Spleen (tissue), 11 donors: ENCODE measurements around the gene CACNG5. TPM values are rescaled to one million over a fixed set of nuclear protein-coding genes. Genes with fewer than 3 reads are reported as not detected.

Source experiments
- DNase-seq: peaks from one replicate; pipeline ENCODE4 v3.0.0-alpha.2; 2020
- H3K27ac ChIP-seq, 8 donors: fragments of 200-600 bp; sonication (generic) in 7 of 8; 1 replicate in 4 of 8; 2 replicates in 4 of 8; pipeline versions ENCODE4 v1.5.0 to v1.8.0; 2016 to 2021; ENCODE audit warnings: inconsistent platforms in 4 of 8, mild to moderate bottlenecking in 4 of 8, moderate library complexity in 1 of 8
- H3K27me3 ChIP-seq, 7 donors: fragments of 200-600 bp; sonication (generic) in 6 of 7; replicated peaks in 1 of 7; 1 replicate in 4 of 7; 2 replicates in 3 of 7; pipeline versions ENCODE4 v1.5.0 to v1.8.0; 2016 to 2021; ENCODE audit warnings: inconsistent platforms in 3 of 7, mild to moderate bottlenecking in 1 of 7
- H3K36me3 ChIP-seq, 6 donors: fragments of 200-600 bp; sonication (generic) in 5 of 6; 1 replicate in 4 of 6; 2 replicates in 2 of 6; pipeline versions ENCODE4 v1.5.0 to v1.8.0; 2016 to 2021; ENCODE audit warnings: inconsistent platforms in 2 of 6
- H3K4me1 ChIP-seq, 6 donors: fragments of 200-600 bp; sonication (generic) in 5 of 6; 1 replicate in 3 of 6; 2 replicates in 3 of 6; pipeline versions ENCODE4 v1.5.0 to v1.8.0; 2016 to 2021; ENCODE audit warnings: inconsistent platforms in 3 of 6
- H3K4me3 ChIP-seq, 8 donors: fragments of 200-600 bp; sonication (generic) in 7 of 8; 1 replicate in 4 of 8; 2 replicates in 4 of 8; pipeline versions ENCODE4 v1.5.0 to v1.8.0; 2016 to 2021; ENCODE audit warnings: inconsistent platforms in 4 of 8, mild to moderate bottlenecking in 4 of 8, moderate library complexity in 2 of 8
- H3K9me3 ChIP-seq, 8 donors: fragments of 200-600 bp; sonication (generic) in 7 of 8; 1 replicate in 4 of 8; 2 replicates in 4 of 8; pipeline versions ENCODE4 v1.5.0 to v1.8.0; 2016 to 2021; ENCODE audit warnings: inconsistent platforms in 4 of 8
- POLR2A ChIP-seq, 3 donors: fragments of 450-650 bp; IDR thresholded peaks; one replicate each; pipeline ENCODE4 v1.5.1; 2017; ENCODE audit warnings: antibody characterized with exemption in 3 of 3, mild to moderate bottlenecking in 1 of 3
- POLR2AphosphoS5 ChIP-seq, 3 donors: sonication (generic); formaldehyde crosslinking; IDR thresholded peaks; one replicate each; pipeline ENCODE4 v1.5.1; 2017; ENCODE audit warnings: antibody characterized with exemption in 3 of 3
- WGBS, 5 donors: extraction: QIAGEN DNeasy Blood & Tissue Kit in 3 of 5; methylation state at CpG; one replicate each; pipeline versions ENCODE4 v1.1.5 to v1.1.7; 2013 to 2018; 5-methylcytosine and 5-hydroxymethylcytosine counted together
- intact Hi-C: fragments of 100-400 bp; cut with DNase I; formaldehyde crosslinking; loops from one replicate; pipeline ENCODE4 v1.15.0; 2023; ENCODE audit warnings: low total_unique reads
- polyA plus RNA-seq, 3 donors: library from polyadenylated mRNA; stranded (reverse); fragments of 200-250 nt; gene quantifications; one replicate each; pipeline ENCODE4 v1.2.1, GENCODE V29; 2013
- total RNA-seq, 7 donors: library from RNA; depleted of rRNA in 3 of 7; stranded (reverse); fragments of >200 nt in 3 of 7; fragmentation: NEBNext Ultra II Directional in 4 of 7; extraction: Animal tissue kit (Norgen Biotek cat#: 25700) in 4 of 7; gene quantifications; one replicate each; pipeline versions ENCODE4 v1.1.0 to v1.2.1, GENCODE V29; 2016 to 2021
- TF ChIP-seq, protein P1 (sequence below), 11 experiments: fragments of 200-600 bp in 7 of 11; fragments of 450-650 bp in 4 of 11; sonication (generic) in 4 of 11; IDR thresholded peaks in 8 of 11; conservative IDR thresholded peaks in 3 of 11; 1 replicate in 7 of 11; 2 replicates in 4 of 11; pipeline versions ENCODE4 v1.4.0 to v1.8.0; 2016 to 2021; ENCODE audit warnings: antibody characterized with exemption in 11 of 11, inconsistent platforms in 4 of 11, mild to moderate bottlenecking in 1 of 11
- donor health status: healthy with polysubstance abuse.
- donor health status: DM: no; HTN: no; CAD: no; lungs with moderate emphysema.
- donor health status: DM: no; HTN: no; CAD: no.
- donor health status: Bipolar disorder and iron deficiency.
- donor health status: healthy.
- donor health status: DM: no; HTN: no; CAD: no.
- donor health status: DM: yes; HTN: yes; CAD: no.

The CACNG5 gene
- total and polyA plus RNA-seq, 10 donors, result 0.13 to 0.79 (median 0.54) TPM; not detected in 5

GRCh38 chr17:66829386-66829864, 5.5 kb upstream of the CACNG5 start:
- H3K36me3 ChIP-seq, result no peaks in the 10 kb centered on the region
- no peak overlapping the region for H3K4me3 ChIP-seq
- no peak for DNase-seq
- H3K27me3 ChIP-seq, result peaks cover 0 to 81% (median 23%) of the 10 kb centered on the region in 7 donors
- 5 to 11% (median 7%) methylated on average over 18 of the region's 18 CpGs for WGBS, 5 donors
- no peaks in the 10 kb centered on the region for H3K4me1 ChIP-seq
- intact Hi-C loops, result no loop called here
- no peaks in the 10 kb centered on the region for H3K9me3 ChIP-seq
- H3K27ac ChIP-seq, result no peak overlapping the region
- TF ChIP-seq POLR2AphosphoS5 (IDR thresholded peaks at IDR 0.05) (no peak), POLR2A (IDR thresholded peaks at IDR 0.05) (no peak)
- TF ChIP-seq, protein P1, sequence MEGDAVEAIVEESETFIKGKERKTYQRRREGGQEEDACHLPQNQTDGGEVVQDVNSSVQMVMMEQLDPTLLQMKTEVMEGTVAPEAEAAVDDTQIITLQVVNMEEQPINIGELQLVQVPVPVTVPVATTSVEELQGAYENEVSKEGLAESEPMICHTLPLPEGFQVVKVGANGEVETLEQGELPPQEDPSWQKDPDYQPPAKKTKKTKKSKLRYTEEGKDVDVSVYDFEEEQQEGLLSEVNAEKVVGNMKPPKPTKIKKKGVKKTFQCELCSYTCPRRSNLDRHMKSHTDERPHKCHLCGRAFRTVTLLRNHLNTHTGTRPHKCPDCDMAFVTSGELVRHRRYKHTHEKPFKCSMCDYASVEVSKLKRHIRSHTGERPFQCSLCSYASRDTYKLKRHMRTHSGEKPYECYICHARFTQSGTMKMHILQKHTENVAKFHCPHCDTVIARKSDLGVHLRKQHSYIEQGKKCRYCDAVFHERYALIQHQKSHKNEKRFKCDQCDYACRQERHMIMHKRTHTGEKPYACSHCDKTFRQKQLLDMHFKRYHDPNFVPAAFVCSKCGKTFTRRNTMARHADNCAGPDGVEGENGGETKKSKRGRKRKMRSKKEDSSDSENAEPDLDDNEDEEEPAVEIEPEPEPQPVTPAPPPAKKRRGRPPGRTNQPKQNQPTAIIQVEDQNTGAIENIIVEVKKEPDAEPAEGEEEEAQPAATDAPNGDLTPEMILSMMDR (IDR thresholded peaks at IDR 0.05 in 8 of 11, conservative IDR thresholded peaks at IDR 0.05 in 3 of 11), result no peak

GRCh38 chr17:66829883-66830282, 5.0 kb upstream of the CACNG5 start:
- H3K36me3 ChIP-seq, result no peaks in the 10 kb centered on the region
- intact Hi-C loops, result no loop called here
- H3K9me3 ChIP-seq, result no peaks in the 10 kb centered on the region
- H3K4me1 ChIP-seq, result peaks cover 0 to 4% (median 0%) of the 10 kb centered on the region in 6 donors
- no peak for TF ChIP-seq POLR2AphosphoS5 (IDR thresholded peaks at IDR 0.05)
- no peak for TF ChIP-seq POLR2A (IDR thresholded peaks at IDR 0.05)
- TF ChIP-seq, protein P1 (IDR thresholded peaks at IDR 0.05 in 8 of 11, conservative IDR thresholded peaks at IDR 0.05 in 3 of 11), result no peak
- H3K4me3 ChIP-seq, result no peak overlapping the region
- WGBS, 5 donors, result 5 to 15% (median 7%) methylated on average over 10 of the region's 10 CpGs
- DNase-seq, result no peak
- no peak overlapping the region for H3K27ac ChIP-seq
- H3K27me3 ChIP-seq, result peaks cover 0 to 81% (median 28%) of the 10 kb centered on the region in 7 donors

GRCh38 chr17:66830451-66830850, 4.5 kb upstream of the CACNG5 start:
- Histone ChIP-seq H3K4me3 (no peak overlapping the region), H3K4me1 (peaks cover 0 to 7% (median 0%) of the 10 kb centered on the region in 6 donors), H3K9me3 (no peaks in the 10 kb centered on the region), H3K27me3 (peaks cover 0 to 84% (median 34%) of the 10 kb centered on the region in 7 donors), H3K27ac (no peak overlapping the region), H3K36me3 (no peaks in the 10 kb centered on the region)
- DNase-seq, result no peak
- 31 to 44% (median 39%) methylated on average over 4 of the region's 4 CpGs for WGBS, 5 donors
- TF ChIP-seq POLR2AphosphoS5 (IDR thresholded peaks at IDR 0.05), result no peak
- no peak for TF ChIP-seq POLR2A (IDR thresholded peaks at IDR 0.05)
- TF ChIP-seq, protein P1 (IDR thresholded peaks at IDR 0.05 in 8 of 11, conservative IDR thresholded peaks at IDR 0.05 in 3 of 11), result no peak
- intact Hi-C loops, result no loop called here

GRCh38 chr17:66831383-66832210, 3.3 kb upstream of the CACNG5 start:
- Histone ChIP-seq H3K4me1 (peaks cover 0 to 7% (median 0%) of the 10 kb centered on the region in 6 donors), H3K36me3 (no peaks in the 10 kb centered on the region), H3K4me3 (no peak overlapping the region), H3K27me3 (peaks cover 0 to 92% (median 41%) of the 10 kb centered on the region in 7 donors), H3K9me3 (no peaks in the 10 kb centered on the region), H3K27ac (no peak overlapping the region)
- TF ChIP-seq, protein P1 (IDR thresholded peaks at IDR 0.05 in 8 of 11, conservative IDR thresholded peaks at IDR 0.05 in 3 of 11), result no peak
- TF ChIP-seq POLR2AphosphoS5 (IDR thresholded peaks at IDR 0.05) (no peak), POLR2A (IDR thresholded peaks at IDR 0.05) (no peak)
- DNase-seq, result no peak
- intact Hi-C loops, result no loop called here
- WGBS, 5 donors, result 81 to 87% (median 84%) methylated on average over 14 of the region's 14 CpGs
